ENCODE results near the gene ZMYM4. TPM values are rescaled to one million over a fixed set of nuclear protein-coding genes. Genes with fewer than 3 reads are reported as not detected.

The ZMYM4 gene
- total RNA-seq, 3 donors from 2014 or later = 30.5 to 46.6 (median 31.6) TPM

DNA sequence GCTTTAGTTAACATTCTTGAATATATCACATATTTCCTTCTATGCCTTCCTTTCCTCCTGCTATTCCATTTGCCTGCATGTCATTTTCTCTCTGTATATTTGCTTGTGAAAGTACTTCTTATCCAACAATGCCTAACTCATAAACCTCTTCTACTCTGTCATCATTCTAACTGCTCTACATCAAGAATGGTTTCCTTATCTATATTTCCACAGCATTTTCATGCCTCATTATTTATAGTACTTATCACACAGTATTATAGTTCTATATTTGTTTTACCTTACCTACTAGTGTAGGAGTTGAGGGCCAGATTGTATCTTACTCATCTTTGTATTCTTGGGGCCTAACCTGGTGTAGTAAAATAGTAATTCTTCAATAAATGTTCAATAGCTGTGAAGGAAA, 91.5 kb downstream of the ZMYM4 start:
- Histone ChIP-seq H3K9me3 (no peaks in the 10 kb centered on the region), H3K36me3 (ENCODE audit: low read depth) (no peaks in the 10 kb centered on the region), H3K4me1 (ENCODE audit: low read depth) (no peaks in the 10 kb centered on the region), H3K4me3 (no peak overlapping the region)
- intact Hi-C loops (cut with DNase I, micrococcal nuclease) = no loop called here
- ATAC-seq (no peak), DNase-seq (no peak)
- TF ChIP-seq, protein P1, sequence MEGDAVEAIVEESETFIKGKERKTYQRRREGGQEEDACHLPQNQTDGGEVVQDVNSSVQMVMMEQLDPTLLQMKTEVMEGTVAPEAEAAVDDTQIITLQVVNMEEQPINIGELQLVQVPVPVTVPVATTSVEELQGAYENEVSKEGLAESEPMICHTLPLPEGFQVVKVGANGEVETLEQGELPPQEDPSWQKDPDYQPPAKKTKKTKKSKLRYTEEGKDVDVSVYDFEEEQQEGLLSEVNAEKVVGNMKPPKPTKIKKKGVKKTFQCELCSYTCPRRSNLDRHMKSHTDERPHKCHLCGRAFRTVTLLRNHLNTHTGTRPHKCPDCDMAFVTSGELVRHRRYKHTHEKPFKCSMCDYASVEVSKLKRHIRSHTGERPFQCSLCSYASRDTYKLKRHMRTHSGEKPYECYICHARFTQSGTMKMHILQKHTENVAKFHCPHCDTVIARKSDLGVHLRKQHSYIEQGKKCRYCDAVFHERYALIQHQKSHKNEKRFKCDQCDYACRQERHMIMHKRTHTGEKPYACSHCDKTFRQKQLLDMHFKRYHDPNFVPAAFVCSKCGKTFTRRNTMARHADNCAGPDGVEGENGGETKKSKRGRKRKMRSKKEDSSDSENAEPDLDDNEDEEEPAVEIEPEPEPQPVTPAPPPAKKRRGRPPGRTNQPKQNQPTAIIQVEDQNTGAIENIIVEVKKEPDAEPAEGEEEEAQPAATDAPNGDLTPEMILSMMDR (IDR thresholded peaks at IDR 0.05) = no peak

DNA sequence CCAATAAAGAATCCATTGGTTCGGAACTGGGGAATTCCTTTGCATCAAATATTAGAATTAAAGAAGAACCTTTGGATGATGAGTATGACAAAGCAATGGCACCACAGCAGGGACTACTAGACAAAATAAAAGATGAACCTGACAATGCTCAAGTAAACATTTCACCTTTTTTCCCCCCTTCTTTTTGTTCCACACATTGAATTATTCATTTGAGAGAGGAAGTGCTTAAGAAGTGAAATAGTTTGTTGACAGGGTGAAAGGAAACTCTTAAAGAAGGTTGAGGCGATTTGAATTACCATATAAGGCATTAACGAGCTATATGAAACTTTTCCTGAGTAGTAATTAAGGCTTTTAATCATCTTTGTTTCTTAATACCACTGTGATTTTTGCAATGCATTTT, 93.1 kb downstream of the ZMYM4 start:
- DNase-seq = no peak
- TF ChIP-seq, protein P1 (IDR thresholded peaks at IDR 0.05) = no peak
- intact Hi-C loops (cut with DNase I, micrococcal nuclease) = no loop called here
- no peak for ATAC-seq
- H3K4me3 ChIP-seq = no peak overlapping the region
- H3K4me1 ChIP-seq (ENCODE audit: low read depth) = no peaks in the 10 kb centered on the region
- no peaks in the 10 kb centered on the region for H3K36me3 ChIP-seq (ENCODE audit: low read depth)
- no peaks in the 10 kb centered on the region for H3K9me3 ChIP-seq

DNA sequence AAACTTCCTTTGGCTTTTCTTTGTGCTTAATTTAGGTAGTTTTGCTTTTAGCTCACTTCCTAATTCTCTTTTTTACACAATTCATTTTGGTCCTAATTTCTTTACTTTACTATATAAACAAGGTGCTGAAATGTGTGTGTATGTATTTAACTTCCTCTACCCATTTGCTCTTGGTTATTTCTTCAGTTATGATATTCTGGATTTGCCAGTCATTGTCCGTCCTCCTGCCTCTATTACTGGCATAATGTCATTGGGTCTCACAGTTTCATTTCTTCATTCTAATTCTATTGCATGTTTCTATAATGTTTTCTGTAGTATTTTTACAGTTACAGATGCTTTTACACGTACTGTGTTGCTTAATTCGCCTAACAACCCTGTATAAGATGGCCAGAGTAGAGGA, 96.2 kb downstream of the ZMYM4 start:
- no peak overlapping the region for H3K4me3 ChIP-seq
- DNase-seq = no peak
- H3K4me1 ChIP-seq (ENCODE audit: low read depth) = no peaks in the 10 kb centered on the region
- TF ChIP-seq, protein P1 (IDR thresholded peaks at IDR 0.05) = no peak
- no peaks in the 10 kb centered on the region for H3K36me3 ChIP-seq (ENCODE audit: low read depth)
- ATAC-seq = no peak
- intact Hi-C loops (cut with DNase I, micrococcal nuclease) = no loop called here
- H3K9me3 ChIP-seq = no peaks in the 10 kb centered on the region

DNA sequence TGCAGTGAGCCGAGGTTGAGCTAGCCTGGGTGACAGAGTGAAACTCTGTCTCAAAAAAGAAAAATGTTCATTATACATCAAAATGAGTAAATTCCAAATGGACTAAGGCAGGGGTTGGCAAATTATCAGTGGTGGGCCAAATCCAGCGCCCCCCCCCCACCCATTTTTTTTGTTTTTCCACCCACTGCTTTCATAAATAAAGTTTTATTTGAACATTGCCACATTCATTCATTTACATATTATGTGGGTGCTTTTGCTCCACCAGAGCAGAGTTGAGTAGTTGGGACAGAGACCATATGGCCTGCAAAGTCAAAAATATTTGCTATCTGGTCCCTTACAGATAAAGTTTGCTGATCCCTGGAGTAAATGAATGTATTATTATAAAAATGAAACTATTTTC, 99.4 kb downstream of the ZMYM4 start:
- TF ChIP-seq, protein P1 (IDR thresholded peaks at IDR 0.05) = no peak
- no peak for DNase-seq
- Histone ChIP-seq H3K4me3 (no peak overlapping the region), H3K9me3 (no peaks in the 10 kb centered on the region), H3K36me3 (ENCODE audit: low read depth) (no peaks in the 10 kb centered on the region), H3K4me1 (ENCODE audit: low read depth) (no peaks in the 10 kb centered on the region)
- no peak for ATAC-seq
- intact Hi-C loops (cut with DNase I, micrococcal nuclease) = no loop called here

DNA sequence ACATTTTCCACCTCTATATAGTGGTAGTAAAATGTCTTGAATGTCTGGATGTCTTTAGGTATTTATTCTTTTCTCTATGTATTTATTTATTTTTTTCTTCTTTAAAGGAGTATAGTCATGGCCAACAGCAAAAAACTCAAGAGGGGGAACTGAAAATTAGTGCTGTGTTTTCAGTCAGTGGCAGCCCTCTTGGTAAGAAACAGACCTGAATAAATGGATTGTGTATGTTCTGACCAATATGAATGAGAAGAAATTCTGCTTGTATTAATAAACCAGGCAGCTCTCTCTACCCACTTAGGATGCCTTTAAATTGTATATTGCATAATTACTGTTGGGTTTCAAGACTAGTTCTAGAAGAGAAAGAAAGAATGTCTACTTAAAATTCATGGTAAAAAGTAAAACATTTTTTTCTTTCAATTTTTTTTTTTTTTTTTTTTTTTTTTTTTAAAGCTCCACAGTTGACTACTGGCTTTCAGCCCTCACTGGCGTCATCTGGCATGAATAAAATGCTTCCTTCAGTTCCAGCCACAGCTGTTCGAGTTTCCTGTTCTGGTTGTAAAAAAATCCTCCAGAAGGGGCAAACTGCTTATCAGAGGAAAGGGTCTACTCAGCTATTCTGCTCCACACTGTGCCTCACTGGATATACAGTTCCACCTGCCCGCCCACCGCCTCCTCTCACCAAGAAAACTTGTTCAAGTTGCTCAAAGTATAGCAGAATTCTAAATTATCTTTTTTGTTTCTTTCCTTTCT, 101.6 kb downstream of the ZMYM4 start:
- H3K4me1 ChIP-seq (ENCODE audit: low read depth) = no peaks in the 10 kb centered on the region
- no peaks in the 10 kb centered on the region for H3K36me3 ChIP-seq (ENCODE audit: low read depth)
- no peaks in the 10 kb centered on the region for H3K9me3 ChIP-seq
- DNase-seq (peak in 1 of 3 donors; percentile 31), ATAC-seq (no peak)
- intact Hi-C loops (cut with DNase I, micrococcal nuclease) = no loop called here
- TF ChIP-seq, protein P1 (IDR thresholded peaks at IDR 0.05) = no peak
- no peak overlapping the region for H3K4me3 ChIP-seq
